DOHH2 (cell line): Measurements from ENCODE around the gene RANBP1.

Experiments
- H3F3A ChIP-seq: fragments of 200-600 bp; sonication (generic), shearing (Covaris generic); 2 replicates; pipeline ENCODE4 v1.6.0; 2016; ENCODE audit warnings: antibody characterized with exemption, mild to moderate bottlenecking; ENCODE audit not compliant: control insufficient read depth, insufficient read depth
- H3K27ac ChIP-seq: fragments of 200-600 bp; sonication (generic); 2 replicates; pipeline ENCODE4 v1.5.1; 2014; ENCODE audit warnings: low read depth, mild to moderate bottlenecking, low read length, moderate library complexity
- H3K27me3 ChIP-seq: fragments of 200-600 bp; sonication (generic); 2 replicates; pipeline ENCODE4 v1.6.1; 2014; ENCODE audit warnings: mild to moderate bottlenecking, low read length, mixed read lengths; ENCODE audit not compliant: control insufficient read depth
- H3K36me3 ChIP-seq: fragments of 200-600 bp; sonication (generic); 2 replicates; pipeline ENCODE4 v1.6.1; 2014; ENCODE audit warnings: mild to moderate bottlenecking, low read length, moderate library complexity, mixed read lengths; ENCODE audit not compliant: control insufficient read depth
- H3K4me1 ChIP-seq: fragments of 200-600 bp; sonication (generic); 2 replicates; pipeline ENCODE4 v1.6.1; 2014; ENCODE audit warnings: mild to moderate bottlenecking, low read length, mixed read lengths; ENCODE audit not compliant: control insufficient read depth
- H3K4me2 ChIP-seq: fragments of 200-600 bp; sonication (generic); 2 replicates; pipeline ENCODE4 v1.6.0; 2014; ENCODE audit warnings: mild to moderate bottlenecking, low read length, moderate library complexity
- H3K4me3 ChIP-seq: fragments of 200-600 bp; sonication (generic); 2 replicates; pipeline ENCODE4 v1.5.1; 2014; ENCODE audit warnings: mild to moderate bottlenecking, low read length, mixed read lengths
- H3K79me2 ChIP-seq: fragments of 200-600 bp; sonication (generic); 2 replicates; pipeline ENCODE4 v1.6.1; 2014; ENCODE audit warnings: mild to moderate bottlenecking, low read length, mixed read lengths; ENCODE audit not compliant: control insufficient read depth
- H3K9me2 ChIP-seq: fragments of 200-600 bp; sonication (generic); replicated peaks from 2 replicates; pipeline ENCODE4 v1.6.1; 2014; ENCODE audit warnings: mild to moderate bottlenecking, low read length, mixed read lengths; ENCODE audit not compliant: control insufficient read depth
- H3K9me3 ChIP-seq: fragments of 200-600 bp; sonication (generic); 2 replicates; pipeline ENCODE4 v1.6.1; 2014; ENCODE audit warnings: antibody characterized with exemption, low read length, mixed read lengths; ENCODE audit not compliant: control insufficient read depth, insufficient read depth
- H4K20me1 ChIP-seq: fragments of 200-600 bp; sonication (generic); 2 replicates; pipeline ENCODE4 v1.6.0; 2014; ENCODE audit warnings: low read depth, mild to moderate bottlenecking, antibody characterized with exemption, low read length, moderate library complexity; ENCODE audit not compliant: control insufficient read depth, insufficient read depth
- CTCF ChIP-seq: fragments of 200-600 bp; sonication (generic); IDR thresholded peaks from one replicate; pipeline ENCODE4 v1.5.1; 2014; ENCODE audit warnings: antibody characterized with exemption, mild to moderate bottlenecking, low read depth, low read length; ENCODE audit not compliant: poor library complexity, severe bottlenecking
- EZH2phosphoT487 ChIP-seq: fragments of 200-600 bp; sonication (generic); IDR thresholded peaks from 2 replicates; pipeline ENCODE4 v1.6.1; 2017; ENCODE audit warnings: borderline replicate concordance, mild to moderate bottlenecking, antibody characterized with exemption, low read length, moderate library complexity, mixed read lengths

RANBP1 gene

GRCh38 chr22:20127318-20127868, 11.5 kb downstream of the RANBP1 start:
- no peaks in the 10 kb centered on the region for H3K9me2 ChIP-seq
- H3K27ac ChIP-seq = no peak overlapping the region
- peaks cover 20% of the 10 kb centered on the region for H3K27me3 ChIP-seq
- H3K4me3 ChIP-seq = no peak overlapping the region
- H3F3A ChIP-seq = peaks cover 31% of the 10 kb centered on the region
- peaks cover 62% of the 10 kb centered on the region for H3K36me3 ChIP-seq
- peaks cover 20% of the 10 kb centered on the region for H3K79me2 ChIP-seq
- H3K4me1 ChIP-seq = peaks cover 9% of the 10 kb centered on the region; the same call in 1 of the 2 replicates
- no peaks in the 10 kb centered on the region for H3K9me3 ChIP-seq
- H4K20me1 ChIP-seq = peaks cover 7% of the 10 kb centered on the region; the same call in 1 of the 2 replicates
- TF ChIP-seq CTCF = no peak
- no peak for TF ChIP-seq EZH2phosphoT487
- no peak overlapping the region for H3K4me2 ChIP-seq

GRCh38 chr22:20127869-20128618, 12.1 kb downstream of the RANBP1 start:
- Histone ChIP-seq H3K4me1 (peaks cover 9% of the 10 kb centered on the region; the same call in 1 of the 2 replicates), H3K4me3 (no peak overlapping the region), H4K20me1 (peaks cover 7% of the 10 kb centered on the region; the same call in 1 of the 2 replicates), H3F3A (peaks cover 31% of the 10 kb centered on the region), H3K4me2 (no peak overlapping the region), H3K36me3 (peaks cover 57% of the 10 kb centered on the region), H3K9me3 (no peaks in the 10 kb centered on the region), H3K79me2 (peaks cover 14% of the 10 kb centered on the region), H3K27ac (no peak overlapping the region), H3K27me3 (peaks cover 24% of the 10 kb centered on the region), H3K9me2 (no peaks in the 10 kb centered on the region)
- TF ChIP-seq CTCF (no peak), EZH2phosphoT487 (no peak)

GRCh38 chr22:20128619-20128901, 12.7 kb downstream of the RANBP1 start:
- Histone ChIP-seq H3K4me2 (no peak overlapping the region), H3K36me3 (peaks cover 54% of the 10 kb centered on the region), H3K79me2 (peaks cover 10% of the 10 kb centered on the region), H3K4me3 (no peak overlapping the region), H3K27ac (no peak overlapping the region), H3K9me3 (no peaks in the 10 kb centered on the region), H3K27me3 (peaks cover 24% of the 10 kb centered on the region), H3K9me2 (no peaks in the 10 kb centered on the region), H3F3A (peaks cover 31% of the 10 kb centered on the region), H3K4me1 (peaks cover 9% of the 10 kb centered on the region; the same call in 1 of the 2 replicates), H4K20me1 (peaks cover 5% of the 10 kb centered on the region; the same call in 1 of the 2 replicates)
- TF ChIP-seq EZH2phosphoT487 = no peak
- no peak for TF ChIP-seq CTCF
